Right lobe of liver (tissue), 4 donors: ENCODE measurements around the gene NDUFA5.
"Not testable (repeated sequence)": the region's sequence is repeated elsewhere in the genome, so short reads cannot be mapped to it uniquely, and the experiment has no call there.

Source experiments
- POLR2A ChIP-seq: fragments of 450-650 bp; IDR thresholded peaks from one replicate; pipeline ENCODE4 v1.6.1; 2017; ENCODE audit warnings: antibody characterized with exemption, mild to moderate bottlenecking
- TF ChIP-seq, protein P1 (sequence below), 4 donors: fragments of 200-600 bp in 3 of 4; fragments of 450-650 bp in 1 of 4; IDR thresholded peaks; one replicate each; pipeline versions ENCODE4 v1.5.1 to v1.8.0; 2016 to 2022; ENCODE audit warnings: antibody characterized with exemption in 4 of 4, mild to moderate bottlenecking in 2 of 4
- donor health status: DM: no; HTN: no; CAD: no.
- donor health status: DM: no; HTN: no; CAD: no.
- donor health status: DM: no; HTN: yes; CAD: no.

DNA sequence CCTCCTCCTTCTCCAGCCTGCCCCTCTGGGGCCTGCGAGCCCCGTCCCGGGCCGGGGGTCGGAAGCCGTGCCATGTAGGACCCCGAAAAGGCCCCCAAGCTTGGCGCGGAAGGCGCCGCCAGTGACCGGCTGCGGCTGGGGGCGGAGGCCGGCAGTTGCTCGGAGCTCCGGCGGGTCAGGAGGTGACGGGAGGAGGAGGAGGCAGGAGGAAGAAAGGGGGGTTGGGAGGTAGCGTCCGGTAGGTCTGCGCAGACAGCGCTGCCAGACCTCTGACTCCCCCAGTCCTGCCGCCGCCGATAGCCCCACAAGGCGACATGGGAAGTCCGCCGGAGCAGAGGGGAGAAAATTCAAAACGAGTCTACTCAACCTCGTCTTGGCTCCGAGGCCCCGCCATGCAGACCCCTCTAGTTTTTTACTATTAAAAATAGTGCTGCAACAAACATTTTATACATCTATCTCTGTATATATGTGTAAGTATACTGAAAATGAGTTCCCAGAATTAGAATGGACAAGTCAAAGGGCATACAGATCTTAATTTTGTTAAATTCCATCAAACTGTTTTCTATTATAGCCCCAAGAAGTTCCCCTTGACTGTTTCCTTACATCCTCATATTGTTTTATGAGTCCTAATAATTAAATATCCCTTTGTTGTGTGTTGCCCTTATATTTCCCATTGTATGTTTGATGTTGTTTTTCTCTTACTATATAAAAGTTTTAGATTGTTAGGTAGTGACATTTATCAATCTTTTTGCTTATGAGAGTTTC, 24.6 kb downstream of the NDUFA5 start:
- TF ChIP-seq, protein P1, sequence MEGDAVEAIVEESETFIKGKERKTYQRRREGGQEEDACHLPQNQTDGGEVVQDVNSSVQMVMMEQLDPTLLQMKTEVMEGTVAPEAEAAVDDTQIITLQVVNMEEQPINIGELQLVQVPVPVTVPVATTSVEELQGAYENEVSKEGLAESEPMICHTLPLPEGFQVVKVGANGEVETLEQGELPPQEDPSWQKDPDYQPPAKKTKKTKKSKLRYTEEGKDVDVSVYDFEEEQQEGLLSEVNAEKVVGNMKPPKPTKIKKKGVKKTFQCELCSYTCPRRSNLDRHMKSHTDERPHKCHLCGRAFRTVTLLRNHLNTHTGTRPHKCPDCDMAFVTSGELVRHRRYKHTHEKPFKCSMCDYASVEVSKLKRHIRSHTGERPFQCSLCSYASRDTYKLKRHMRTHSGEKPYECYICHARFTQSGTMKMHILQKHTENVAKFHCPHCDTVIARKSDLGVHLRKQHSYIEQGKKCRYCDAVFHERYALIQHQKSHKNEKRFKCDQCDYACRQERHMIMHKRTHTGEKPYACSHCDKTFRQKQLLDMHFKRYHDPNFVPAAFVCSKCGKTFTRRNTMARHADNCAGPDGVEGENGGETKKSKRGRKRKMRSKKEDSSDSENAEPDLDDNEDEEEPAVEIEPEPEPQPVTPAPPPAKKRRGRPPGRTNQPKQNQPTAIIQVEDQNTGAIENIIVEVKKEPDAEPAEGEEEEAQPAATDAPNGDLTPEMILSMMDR (IDR thresholded peaks at IDR 0.05) = not testable (repeated sequence)
- not testable (repeated sequence) for TF ChIP-seq POLR2A
